Activated naive CD4-positive, alpha-beta T cell treated with anti-CD3 and anti-CD28 coated beads, Interleukin-2, amount 10 ng/mL, durations not matched to agents 5 hours and 36 hours (primary cell): ENCODE results near the gene SPDEF. TPM values are rescaled to one million over a fixed set of nuclear protein-coding genes. Genes with fewer than 3 reads are reported as not detected.

Experiments used
- total RNA-seq, 2 experiments: library from RNA; stranded (reverse); gene quantifications; one replicate each; pipeline ENCODE4 v1.2.3, GENCODE V29; 2021

Gene SPDEF
- not detected for total RNA-seq

DNA sequence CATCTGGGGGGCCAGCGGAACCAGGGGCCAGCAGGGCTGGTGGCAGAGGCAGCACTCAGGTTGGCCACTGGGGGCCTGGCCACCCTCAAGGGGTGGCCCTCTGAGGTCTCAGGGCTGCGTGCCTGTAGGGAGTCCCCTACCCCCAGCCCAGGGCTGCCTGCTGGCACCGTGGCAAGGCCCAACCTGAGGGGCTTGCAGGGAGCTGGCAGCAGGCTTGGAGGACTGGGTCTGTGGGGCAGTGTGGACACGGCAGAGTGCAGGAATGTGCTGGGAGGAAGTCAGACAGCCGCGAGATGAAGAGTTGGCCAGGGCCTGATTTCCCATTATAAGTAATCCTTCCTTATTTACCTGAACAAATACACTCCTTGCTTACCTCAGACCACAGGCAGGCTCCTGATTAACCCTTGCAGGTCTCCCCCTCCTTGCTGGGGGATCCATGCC is at the start of gene SPDEF:
Gene SPDEF, minus strand, starts transcription at position 299 of the 441 bp plus-strand sequence. CDS start 11,874 bp downstream, outside the sequence.

Other genes with a start within 250 kb of the SPDEF start
- 10 to 100 TPM; 17.9 to 18.3 TPM for gene NUDT3, start 163.7 kb downstream of the SPDEF start, total RNA-seq
- 1,000 to 10,000 TPM; 1,950 to 2,066 TPM for gene RPS10, start 130.3 kb downstream of the SPDEF start, total RNA-seq
- gene PACSIN1, start 90.3 kb downstream of the SPDEF start, total RNA-seq = 1 to 10 TPM in 1 of 2 experiments, under 1 TPM in 1; 0.78 to 1.8 TPM
- 10 to 100 TPM; 54.7 to 56.7 TPM for gene ILRUN, start 140.4 kb upstream of the SPDEF start, total RNA-seq
- 10 to 100 TPM; 78.1 to 79.7 TPM for gene SNRPC, start 201.2 kb upstream of the SPDEF start, total RNA-seq
- 10 to 100 TPM; 10.3 to 12.0 TPM for gene BLTP3A, start 235.8 kb upstream of the SPDEF start, total RNA-seq